ENCODE results near the gene ATP8A2.

- TF ChIP-seq CTCF (IDR thresholded peaks at IDR 0.05): no peak
- TF ChIP-seq POLR2A (IDR thresholded peaks at IDR 0.05): no peak
- no peak for TF ChIP-seq POLR2AphosphoS5 (IDR thresholded peaks at IDR 0.05)
- TF ChIP-seq EP300 (IDR thresholded peaks at IDR 0.05): no peak
Measured at GRCh38 chr13:25739376-25739775, 367.6 kb downstream of the ATP8A2 start.
